ENCODE results near the gene CDH23.

- TF ChIP-seq CTCF (conservative IDR thresholded peaks at IDR 0.05) (no peak), EZH2 (IDR thresholded peaks at IDR 0.05; ENCODE audit: low read depth) (no peak)
Measured at GRCh38 chr10:71433768-71434744, 37.3 kb downstream of the CDH23 start.
